H54 (cell line): ENCODE results near the gene RPS15.
"Not testable (repeated sequence)": the region's sequence is repeated elsewhere in the genome, so short reads cannot be mapped to it uniquely, and the experiment has no call there.

Source experiments
- DNase-seq: peaks from one replicate; pipeline ENCODE4 v3.0.0; 2011; ENCODE audit warnings: low spot score, mixed read lengths; ENCODE audit not compliant: insufficient read length
- FAIRE-seq: peaks from 3 replicates; lab custom pipeline; 2011; peaks lifted over from hg19 to GRCh38; lab: Jason Lieb, UNC
- POLR2A ChIP-seq: IDR thresholded peaks from 2 replicates; pipeline ENCODE4 v1.6.1; 2011; ENCODE audit warnings: low read depth, mild to moderate bottlenecking, low read length

Gene RPS15

GRCh38 chr19:1429750-1430149, 8.4 kb upstream of the RPS15 start:
- TF ChIP-seq POLR2A, result no peak
- DNase-seq, result no peak
- FAIRE-seq, result no peak

- no peak for TF ChIP-seq POLR2A
- DNase-seq (no peak), FAIRE-seq (no peak)
Observed at GRCh38 chr19:1430246-1430645, 8.0 kb upstream of the RPS15 start.

- no peak for DNase-seq
- FAIRE-seq, result no peak
- no peak for TF ChIP-seq POLR2A
Observed at GRCh38 chr19:1431759-1432506, 6.3 kb upstream of the RPS15 start.

GRCh38 chr19:1432507-1432887, 5.7 kb upstream of the RPS15 start:
- no peak for TF ChIP-seq POLR2A
- FAIRE-seq (no peak), DNase-seq (no peak)

GRCh38 chr19:1433119-1434039, 4.8 kb upstream of the RPS15 start:
- no peak for TF ChIP-seq POLR2A
- no peak for DNase-seq
- FAIRE-seq, result no peak

- DNase-seq (no peak), FAIRE-seq (no peak)
- TF ChIP-seq POLR2A, result no peak
Observed at GRCh38 chr19:1434040-1434366, 4.2 kb upstream of the RPS15 start.

- FAIRE-seq (no peak), DNase-seq (no peak)
Observed at GRCh38 chr19:1434577-1435060, 3.6 kb upstream of the RPS15 start.

GRCh38 chr19:1435378-1435989, 2.7 kb upstream of the RPS15 start:
- TF ChIP-seq POLR2A, result no peak
- FAIRE-seq, result no peak
- DNase-seq, result no peak

More at GRCh38 chr19:1434577-1435060, 3.6 kb upstream of the RPS15 start:
- no peak for TF ChIP-seq POLR2A

- no peak for TF ChIP-seq POLR2A
- no peak for FAIRE-seq
- DNase-seq, result no peak
Observed at GRCh38 chr19:1437609-1438008, 587 bp upstream of the RPS15 start.

GRCh38 chr19:1438933-1439354, 748 bp downstream of the RPS15 start:
- TF ChIP-seq POLR2A, result no peak
- FAIRE-seq (no peak), DNase-seq (no peak)

- not testable (repeated sequence) for DNase-seq, FAIRE-seq
Observed at GRCh38 chr19:1439525-1440417, 1.6 kb downstream of the RPS15 start.

GRCh38 chr19:1440418-1440801, 2.2 kb downstream of the RPS15 start:
- DNase-seq, result no peak
- TF ChIP-seq POLR2A, result no peak

GRCh38 chr19:1441022-1441426, 2.8 kb downstream of the RPS15 start:
- FAIRE-seq (no peak), DNase-seq (no peak)
- TF ChIP-seq POLR2A, result no peak

More at GRCh38 chr19:1440418-1440801, 2.2 kb downstream of the RPS15 start:
- no peak for FAIRE-seq
